ENCODE data around the gene RBMS2.

RBMS2 gene

GRCh38 chr12:56578983-56579546 is 57.4 kb downstream of the RBMS2 start:
- no peak overlapping the region for H3K4me2 ChIP-seq (ENCODE audit: low read length)
- no peaks in the 10 kb centered on the region for H3K27me3 ChIP-seq (ENCODE audit: low read depth, low read length)
- no peaks in the 10 kb centered on the region for H3K79me2 ChIP-seq (ENCODE audit: low read length)
- H3K9me3 ChIP-seq (ENCODE audit: insufficient read depth, low read length) = no peaks in the 10 kb centered on the region
- no peak overlapping the region for H2AFZ ChIP-seq (ENCODE audit: low read depth, low read length)
- no peaks in the 10 kb centered on the region for H3K4me1 ChIP-seq (ENCODE audit: low read length)
- H3K4me3 ChIP-seq (ENCODE audit: low read length) = no peak overlapping the region
- H3K9ac ChIP-seq (ENCODE audit: low read length) = no peak overlapping the region
- no peak overlapping the region for H3K27ac ChIP-seq (ENCODE audit: low read length)
- H4K20me1 ChIP-seq (ENCODE audit: insufficient read depth, low read length) = no peaks in the 10 kb centered on the region
- no peaks in the 10 kb centered on the region for H3K36me3 ChIP-seq (replicated peaks; ENCODE audit: low read depth, low read length)
- TF ChIP-seq CTCF (IDR thresholded peaks at IDR 0.05; ENCODE audit: low read depth, low read length) = no peak
- TF ChIP-seq EZH2phosphoT487 (IDR thresholded peaks at IDR 0.05; ENCODE audit: low read depth) = no peak

GRCh38 chr12:56581418-56582145 is 60.0 kb downstream of the RBMS2 start:
- Histone ChIP-seq H3K9ac (ENCODE audit: low read length) (no peak overlapping the region), H2AFZ (ENCODE audit: low read depth, low read length) (no peak overlapping the region), H3K79me2 (ENCODE audit: low read length) (no peaks in the 10 kb centered on the region), H3K27me3 (ENCODE audit: low read depth, low read length) (no peaks in the 10 kb centered on the region), H3K9me3 (ENCODE audit: insufficient read depth, low read length) (no peaks in the 10 kb centered on the region), H4K20me1 (ENCODE audit: insufficient read depth, low read length) (no peaks in the 10 kb centered on the region), H3K4me1 (ENCODE audit: low read length) (no peaks in the 10 kb centered on the region), H3K4me3 (ENCODE audit: low read length) (no peak overlapping the region), H3K36me3 (replicated peaks; ENCODE audit: low read depth, low read length) (no peaks in the 10 kb centered on the region), H3K4me2 (ENCODE audit: low read length) (no peak overlapping the region), H3K27ac (ENCODE audit: low read length) (no peak overlapping the region)
- TF ChIP-seq EZH2phosphoT487 (IDR thresholded peaks at IDR 0.05; ENCODE audit: low read depth) (no peak), CTCF (IDR thresholded peaks at IDR 0.05; ENCODE audit: low read depth, low read length) (no peak)

GRCh38 chr12:56585098-56585497 is 63.5 kb downstream of the RBMS2 start:
- no peak overlapping the region for H2AFZ ChIP-seq (ENCODE audit: low read depth, low read length)
- H4K20me1 ChIP-seq (ENCODE audit: insufficient read depth, low read length) = no peaks in the 10 kb centered on the region
- H3K36me3 ChIP-seq (replicated peaks; ENCODE audit: low read depth, low read length) = no peaks in the 10 kb centered on the region
- no peak overlapping the region for H3K9ac ChIP-seq (ENCODE audit: low read length)
- H3K4me2 ChIP-seq (ENCODE audit: low read length) = no peak overlapping the region
- H3K9me3 ChIP-seq (ENCODE audit: insufficient read depth, low read length) = no peaks in the 10 kb centered on the region
- H3K79me2 ChIP-seq (ENCODE audit: low read length) = no peaks in the 10 kb centered on the region
- no peak overlapping the region for H3K27ac ChIP-seq (ENCODE audit: low read length)
- H3K4me1 ChIP-seq (ENCODE audit: low read length) = no peaks in the 10 kb centered on the region
- TF ChIP-seq CTCF (IDR thresholded peaks at IDR 0.05; ENCODE audit: low read depth, low read length) (no peak), EZH2phosphoT487 (IDR thresholded peaks at IDR 0.05; ENCODE audit: low read depth) (no peak)
- no peak overlapping the region for H3K4me3 ChIP-seq (ENCODE audit: low read length)
- no peaks in the 10 kb centered on the region for H3K27me3 ChIP-seq (ENCODE audit: low read depth, low read length)

GRCh38 chr12:56589783-56590182 is 68.2 kb downstream of the RBMS2 start:
- Histone ChIP-seq H3K27ac (ENCODE audit: low read length) (no peak overlapping the region), H3K9ac (ENCODE audit: low read length) (no peak overlapping the region), H3K79me2 (ENCODE audit: low read length) (no peaks in the 10 kb centered on the region), H3K4me2 (ENCODE audit: low read length) (no peak overlapping the region), H2AFZ (ENCODE audit: low read depth, low read length) (no peak overlapping the region), H3K36me3 (replicated peaks; ENCODE audit: low read depth, low read length) (peaks cover 4% of the 10 kb centered on the region), H3K9me3 (ENCODE audit: insufficient read depth, low read length) (no peaks in the 10 kb centered on the region), H4K20me1 (ENCODE audit: insufficient read depth, low read length) (no peaks in the 10 kb centered on the region), H3K4me1 (ENCODE audit: low read length) (no peaks in the 10 kb centered on the region), H3K4me3 (ENCODE audit: low read length) (no peak overlapping the region), H3K27me3 (ENCODE audit: low read depth, low read length) (no peaks in the 10 kb centered on the region)
- TF ChIP-seq EZH2phosphoT487 (IDR thresholded peaks at IDR 0.05; ENCODE audit: low read depth) (no peak), CTCF (IDR thresholded peaks at IDR 0.05; ENCODE audit: low read depth, low read length) (no peak)

All from OCI-LY3 (cell line).